Lower leg skin (tissue), 4 donors: ENCODE measurements around the gene KHK. TPM values are rescaled to one million over a fixed set of nuclear protein-coding genes. Genes with fewer than 3 reads are reported as not detected.

Experiments
- DNase-seq, 2 donors: peaks; one replicate each; pipeline ENCODE4 v3.0.0-alpha.2; 2019; ENCODE audit warnings: low spot score in 2 of 2
- H3K4me3 ChIP-seq: fragments of 200-600 bp; sonication (generic); 2 replicates; pipeline ENCODE4 v1.5.1; 2017; ENCODE audit warnings: mild to moderate bottlenecking, low read depth; ENCODE audit not compliant: poor library complexity, severe bottlenecking
- POLR2A ChIP-seq, 2 donors: fragments of 450-650 bp; IDR thresholded peaks; one replicate each; pipeline ENCODE4 v1.6.1; 2016 to 2017; ENCODE audit warnings: antibody characterized with exemption in 2 of 2, mild to moderate bottlenecking in 1 of 2, moderate library complexity in 1 of 2
- WGBS, 2 donors: methylation state at CpG; one replicate each; pipeline ENCODE4 v1.1.5; 2018; 5-methylcytosine and 5-hydroxymethylcytosine counted together
- intact Hi-C: fragments of 100-400 bp; cut with DNase I; formaldehyde crosslinking; loops from one replicate; pipeline ENCODE4 v1.15.0; 2023; ENCODE audit warnings: low total_unique reads
- total RNA-seq, 4 donors: library from RNA; depleted of rRNA; stranded (reverse); fragments of >200 nt; gene quantifications; one replicate each; pipeline ENCODE4 v1.1.0, GENCODE V29; 2016
- TF ChIP-seq, protein P1 (sequence below), 3 donors: fragments of 450-650 bp; IDR thresholded peaks; one replicate each; pipeline ENCODE4 v1.5.1; 2016; ENCODE audit warnings: antibody characterized with exemption in 3 of 3, mild to moderate bottlenecking in 3 of 3, moderate library complexity in 2 of 3

Gene KHK
- total RNA-seq, 4 donors from 2014 or later, result 2.5 to 10.4 (median 3.3) TPM

DNA sequence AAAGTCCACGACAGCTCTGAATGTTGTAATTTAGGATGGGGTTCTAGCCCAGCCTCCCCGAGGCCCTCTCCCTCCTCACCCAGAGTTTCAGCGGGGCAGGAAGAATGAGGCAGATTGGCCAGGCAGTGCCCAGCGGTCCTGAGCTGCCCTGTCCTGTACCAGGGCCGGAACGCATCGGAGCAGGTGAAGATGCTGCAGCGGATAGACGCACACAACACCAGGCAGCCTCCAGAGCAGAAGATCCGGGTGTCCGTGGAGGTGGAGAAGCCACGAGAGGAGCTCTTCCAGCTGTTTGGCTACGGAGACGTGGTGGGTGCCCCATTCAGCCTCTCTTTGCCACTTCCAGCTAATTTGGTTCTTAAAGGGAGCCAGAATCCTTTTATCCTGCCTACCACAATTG lies 10.8 kb downstream of the KHK start:
- WGBS, 2 donors, result 91 to 92% methylated on average over 12 to 14 of the region's 14 CpGs
- TF ChIP-seq POLR2A (IDR thresholded peaks at IDR 0.05), result no peak
- TF ChIP-seq, protein P1, sequence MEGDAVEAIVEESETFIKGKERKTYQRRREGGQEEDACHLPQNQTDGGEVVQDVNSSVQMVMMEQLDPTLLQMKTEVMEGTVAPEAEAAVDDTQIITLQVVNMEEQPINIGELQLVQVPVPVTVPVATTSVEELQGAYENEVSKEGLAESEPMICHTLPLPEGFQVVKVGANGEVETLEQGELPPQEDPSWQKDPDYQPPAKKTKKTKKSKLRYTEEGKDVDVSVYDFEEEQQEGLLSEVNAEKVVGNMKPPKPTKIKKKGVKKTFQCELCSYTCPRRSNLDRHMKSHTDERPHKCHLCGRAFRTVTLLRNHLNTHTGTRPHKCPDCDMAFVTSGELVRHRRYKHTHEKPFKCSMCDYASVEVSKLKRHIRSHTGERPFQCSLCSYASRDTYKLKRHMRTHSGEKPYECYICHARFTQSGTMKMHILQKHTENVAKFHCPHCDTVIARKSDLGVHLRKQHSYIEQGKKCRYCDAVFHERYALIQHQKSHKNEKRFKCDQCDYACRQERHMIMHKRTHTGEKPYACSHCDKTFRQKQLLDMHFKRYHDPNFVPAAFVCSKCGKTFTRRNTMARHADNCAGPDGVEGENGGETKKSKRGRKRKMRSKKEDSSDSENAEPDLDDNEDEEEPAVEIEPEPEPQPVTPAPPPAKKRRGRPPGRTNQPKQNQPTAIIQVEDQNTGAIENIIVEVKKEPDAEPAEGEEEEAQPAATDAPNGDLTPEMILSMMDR (IDR thresholded peaks at IDR 0.05), result no peak
- H3K4me3 ChIP-seq, result no peak overlapping the region
- DNase-seq, result no peak
- intact Hi-C loops, result no loop called here

DNA sequence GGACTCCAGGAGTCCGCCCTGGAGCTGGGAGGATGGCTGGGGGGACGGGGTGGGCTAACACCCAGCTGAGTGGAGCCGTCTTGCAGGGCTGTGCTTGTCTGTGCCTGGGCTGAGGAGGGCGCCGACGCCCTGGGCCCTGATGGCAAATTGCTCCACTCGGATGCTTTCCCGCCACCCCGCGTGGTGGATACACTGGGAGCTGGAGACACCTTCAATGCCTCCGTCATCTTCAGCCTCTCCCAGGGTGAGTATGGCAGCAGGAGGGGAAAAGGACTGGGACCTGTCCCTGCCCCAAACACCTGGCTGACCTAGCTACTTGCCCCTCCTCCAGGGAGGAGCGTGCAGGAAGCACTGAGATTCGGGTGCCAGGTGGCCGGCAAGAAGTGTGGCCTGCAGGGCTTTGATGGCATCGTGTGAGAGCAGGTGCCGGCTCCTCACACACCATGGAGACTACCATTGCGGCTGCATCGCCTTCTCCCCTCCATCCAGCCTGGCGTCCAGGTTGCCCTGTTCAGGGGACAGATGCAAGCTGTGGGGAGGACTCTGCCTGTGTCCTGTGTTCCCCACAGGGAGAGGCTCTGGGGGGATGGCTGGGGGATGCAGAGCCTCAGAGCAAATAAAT lies 12.9 kb downstream of the KHK start:
- 88 to 90% methylated on average over 19 of the region's 19 CpGs for WGBS, 2 donors
- DNase-seq, result no peak
- H3K4me3 ChIP-seq, result no peak overlapping the region
- TF ChIP-seq, protein P1 (IDR thresholded peaks at IDR 0.05), result no peak
- TF ChIP-seq POLR2A (IDR thresholded peaks at IDR 0.05), result no peak
- intact Hi-C loops, result no loop called here

DNA sequence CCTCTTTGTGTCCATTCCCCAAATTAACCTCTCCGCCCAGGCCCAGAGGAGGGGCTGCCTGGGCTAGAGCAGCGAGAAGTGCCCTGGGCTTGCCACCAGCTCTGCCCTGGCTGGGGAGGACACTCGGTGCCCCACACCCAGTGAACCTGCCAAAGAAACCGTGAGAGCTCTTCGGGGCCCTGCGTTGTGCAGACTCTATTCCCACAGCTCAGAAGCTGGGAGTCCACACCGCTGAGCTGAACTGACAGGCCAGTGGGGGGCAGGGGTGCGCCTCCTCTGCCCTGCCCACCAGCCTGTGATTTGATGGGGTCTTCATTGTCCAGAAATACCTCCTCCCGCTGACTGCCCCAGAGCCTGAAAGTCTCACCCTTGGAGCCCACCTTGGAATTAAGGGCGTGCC lies 13.5 kb downstream of the KHK start:
- no peak for DNase-seq

DNA sequence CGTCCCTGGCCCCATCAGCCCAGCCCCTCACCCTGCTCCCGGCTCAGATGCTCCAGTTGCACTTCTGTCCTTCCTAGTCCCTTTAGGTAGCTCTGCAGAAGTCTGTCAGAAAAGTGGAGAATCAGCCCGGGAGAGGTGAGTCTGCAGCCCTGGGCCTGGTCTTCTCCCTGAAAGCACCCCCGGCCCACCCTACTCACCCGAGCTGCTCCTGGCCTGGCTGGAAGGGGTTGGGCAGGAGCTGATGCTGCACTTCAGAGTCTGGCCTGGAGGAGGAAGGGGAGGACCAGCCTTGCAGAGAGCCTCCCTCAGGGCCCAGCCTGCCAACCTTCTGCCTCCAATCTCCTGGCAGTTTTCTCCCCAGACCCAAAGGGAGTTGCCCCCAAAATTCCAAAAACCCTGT lies 15.8 kb downstream of the KHK start:
- WGBS, 2 donors, result 83 to 87% methylated on average over 5 of the region's 5 CpGs
- no peak for DNase-seq
- intact Hi-C loops, result loop anchor here (5.0 kb wide), 1 partner anchor 180 kb away; the partner anchor contains the start of gene TRIM54
- TF ChIP-seq, protein P1 (IDR thresholded peaks at IDR 0.05), result no peak
- no peak for TF ChIP-seq POLR2A (IDR thresholded peaks at IDR 0.05)
- no peak overlapping the region for H3K4me3 ChIP-seq

More for the DNA sequence above, 13.5 kb downstream of the KHK start:
- TF ChIP-seq, protein P1 (IDR thresholded peaks at IDR 0.05), result no peak
- no peak for TF ChIP-seq POLR2A (IDR thresholded peaks at IDR 0.05)
- intact Hi-C loops, result loop anchor here (5.0 kb wide), 1 partner anchor 182 kb away; the partner anchor contains the start of gene TRIM54
- 80 to 87% methylated on average over 9 to 10 of the region's 10 CpGs for WGBS, 2 donors
- no peak overlapping the region for H3K4me3 ChIP-seq

DNA sequence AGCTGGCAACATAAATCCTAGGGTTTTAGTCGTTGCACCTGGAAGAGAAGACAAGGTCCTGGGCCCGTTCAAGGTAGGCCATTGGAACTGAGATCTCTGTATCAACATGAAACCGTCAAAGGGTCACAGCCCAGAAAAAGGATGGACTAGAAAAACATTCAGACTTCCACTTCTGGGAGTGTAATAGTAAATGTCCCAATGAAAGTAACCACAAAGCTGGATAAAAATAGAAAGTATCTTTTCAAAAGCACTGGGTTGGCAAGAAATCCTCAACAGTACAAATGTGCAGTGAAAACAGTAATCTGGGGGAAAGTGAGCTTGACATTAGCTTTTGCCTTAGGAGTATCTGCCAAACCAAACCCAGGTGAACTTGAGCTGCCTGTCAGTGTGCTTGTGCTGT lies 19.4 kb downstream of the KHK start:
- no peak for DNase-seq
- no peak overlapping the region for H3K4me3 ChIP-seq
- 58 to 73% methylated on average over 3 of the region's 3 CpGs for WGBS, 2 donors
- TF ChIP-seq, protein P1 (IDR thresholded peaks at IDR 0.05), result no peak
- TF ChIP-seq POLR2A (IDR thresholded peaks at IDR 0.05), result no peak
- intact Hi-C loops, result no loop called here

DNA sequence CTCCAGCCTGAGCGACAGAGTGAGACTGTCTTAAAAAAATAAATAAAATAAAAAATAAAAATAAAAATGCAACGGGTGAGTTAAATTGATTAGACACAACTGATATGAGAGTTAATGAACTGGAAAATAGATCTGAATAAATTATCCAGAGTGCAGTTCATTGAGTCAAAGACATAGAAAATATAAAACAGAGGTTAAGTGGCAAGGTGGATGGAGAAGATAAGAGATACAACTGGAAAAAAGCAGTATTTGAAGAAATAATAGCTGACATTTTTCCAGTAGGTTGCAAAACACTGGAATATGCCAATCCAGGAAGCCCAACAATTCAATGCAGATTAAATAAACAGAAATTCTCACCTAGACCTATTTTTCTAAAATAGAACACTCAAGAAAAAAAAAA lies 21.6 kb downstream of the KHK start:
- WGBS, 2 donors, result 85 to 89% methylated on average over 2 of the region's 2 CpGs
- intact Hi-C loops, result no loop called here
- DNase-seq, result no peak
- TF ChIP-seq, protein P1 (IDR thresholded peaks at IDR 0.05), result no peak
- no peak for TF ChIP-seq POLR2A (IDR thresholded peaks at IDR 0.05)
- H3K4me3 ChIP-seq, result no peak overlapping the region
